Glutamatergic neuron (in vitro differentiated cells): ENCODE results near the gene GUCY1A2. TPM values are rescaled to one million over a fixed set of nuclear protein-coding genes. Genes with fewer than 3 reads are reported as not detected.

Experiments used
- DNase-seq: peaks from one replicate; pipeline ENCODE4 v3.0.0; 2022
- H3K27ac Mint-ChIP-seq: one replicate; pipeline ENCODE4 v1.8.0; 2020; ENCODE audit warnings: mild to moderate bottlenecking, mixed read lengths, inconsistent platforms; ENCODE audit not compliant: unreplicated experiment
- H3K27me3 Mint-ChIP-seq: one replicate; pipeline ENCODE4 v1.8.0; 2020; ENCODE audit warnings: mild to moderate bottlenecking, moderate library complexity, mixed read lengths, inconsistent platforms; ENCODE audit not compliant: unreplicated experiment
- H3K36me3 Mint-ChIP-seq: one replicate; pipeline ENCODE4 v1.8.0; 2020; ENCODE audit warnings: mild to moderate bottlenecking, mixed read lengths, inconsistent platforms; ENCODE audit not compliant: unreplicated experiment
- H3K4me1 Mint-ChIP-seq: one replicate; pipeline ENCODE4 v1.8.0; 2020; ENCODE audit warnings: mild to moderate bottlenecking, low read depth, mixed read lengths, inconsistent platforms; ENCODE audit not compliant: unreplicated experiment
- H3K4me3 Mint-ChIP-seq: one replicate; pipeline ENCODE4 v1.8.0; 2020; ENCODE audit warnings: mild to moderate bottlenecking, mixed read lengths, inconsistent platforms; ENCODE audit not compliant: unreplicated experiment
- H3K9me3 Mint-ChIP-seq: one replicate; pipeline ENCODE4 v1.8.0; 2020; ENCODE audit warnings: mild to moderate bottlenecking, moderate library complexity, mixed read lengths, inconsistent platforms; ENCODE audit not compliant: unreplicated experiment
- total RNA-seq: library from RNA; stranded (reverse); fragmentation: NEBNext Ultra II Directional; extraction: Animal tissue kit (Norgen Biotek cat#: 25700); gene quantifications from one replicate; pipeline ENCODE4 v1.2.1, GENCODE V29; 2021; ENCODE audit not compliant: unreplicated experiment
- TF ChIP-seq, protein P1 (sequence below): fragments of 200-600 bp; sonication (generic); IDR thresholded peaks from one replicate; pipeline ENCODE4 v1.5.0; 2021; ENCODE audit not compliant: partially characterized antibody, unreplicated experiment

Gene GUCY1A2
- total RNA-seq, 1 donor from 2014 or later = 20.3 TPM

GRCh38 chr11:107040433-107041087 lies 22.3 kb upstream of the GUCY1A2 start:
- Mint-ChIP-seq H3K36me3 (no peaks in the 10 kb centered on the region), H3K4me1 (peaks cover 6% of the 10 kb centered on the region), H3K27ac (no peak overlapping the region), H3K27me3 (no peaks in the 10 kb centered on the region), H3K4me3 (no peak overlapping the region), H3K9me3 (no peaks in the 10 kb centered on the region)
- DNase-seq = no peak
- TF ChIP-seq, protein P1, sequence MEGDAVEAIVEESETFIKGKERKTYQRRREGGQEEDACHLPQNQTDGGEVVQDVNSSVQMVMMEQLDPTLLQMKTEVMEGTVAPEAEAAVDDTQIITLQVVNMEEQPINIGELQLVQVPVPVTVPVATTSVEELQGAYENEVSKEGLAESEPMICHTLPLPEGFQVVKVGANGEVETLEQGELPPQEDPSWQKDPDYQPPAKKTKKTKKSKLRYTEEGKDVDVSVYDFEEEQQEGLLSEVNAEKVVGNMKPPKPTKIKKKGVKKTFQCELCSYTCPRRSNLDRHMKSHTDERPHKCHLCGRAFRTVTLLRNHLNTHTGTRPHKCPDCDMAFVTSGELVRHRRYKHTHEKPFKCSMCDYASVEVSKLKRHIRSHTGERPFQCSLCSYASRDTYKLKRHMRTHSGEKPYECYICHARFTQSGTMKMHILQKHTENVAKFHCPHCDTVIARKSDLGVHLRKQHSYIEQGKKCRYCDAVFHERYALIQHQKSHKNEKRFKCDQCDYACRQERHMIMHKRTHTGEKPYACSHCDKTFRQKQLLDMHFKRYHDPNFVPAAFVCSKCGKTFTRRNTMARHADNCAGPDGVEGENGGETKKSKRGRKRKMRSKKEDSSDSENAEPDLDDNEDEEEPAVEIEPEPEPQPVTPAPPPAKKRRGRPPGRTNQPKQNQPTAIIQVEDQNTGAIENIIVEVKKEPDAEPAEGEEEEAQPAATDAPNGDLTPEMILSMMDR = no peak

DNA sequence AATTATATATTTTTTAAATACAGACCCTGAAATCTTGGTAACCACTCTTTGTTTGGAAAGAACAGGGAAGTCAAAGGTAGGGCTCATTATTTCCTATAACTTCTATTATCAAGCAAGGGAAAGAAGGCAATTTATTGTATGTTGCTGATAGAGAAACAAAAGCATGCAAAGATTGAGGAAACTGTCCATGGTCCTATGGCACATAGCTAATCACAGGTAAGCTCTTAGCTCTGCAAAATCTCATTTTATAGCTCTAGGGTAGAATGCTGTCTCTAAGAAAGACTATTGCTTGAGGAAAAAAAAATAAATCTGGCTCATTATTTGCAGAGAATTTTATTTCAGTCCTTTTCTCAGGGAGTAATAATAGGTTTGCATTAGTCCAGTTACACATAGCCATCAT lies 7.4 kb upstream of the GUCY1A2 start:
- H3K4me1 Mint-ChIP-seq = no peaks in the 10 kb centered on the region
- H3K36me3 Mint-ChIP-seq = no peaks in the 10 kb centered on the region
- H3K4me3 Mint-ChIP-seq = no peak overlapping the region
- no peak overlapping the region for H3K27ac Mint-ChIP-seq
- H3K9me3 Mint-ChIP-seq = no peaks in the 10 kb centered on the region
- DNase-seq = no peak
- H3K27me3 Mint-ChIP-seq = peaks cover 4% of the 10 kb centered on the region
- TF ChIP-seq, protein P1 = no peak

- no peak for DNase-seq
- H3K36me3 Mint-ChIP-seq = no peaks in the 10 kb centered on the region
- no peak overlapping the region for H3K27ac Mint-ChIP-seq
Observed at GRCh38 chr11:107020594-107020993, 2.3 kb upstream of the GUCY1A2 start.

GRCh38 chr11:107018902-107019493 lies 722 bp upstream of the GUCY1A2 start:
- peaks cover 14% of the 10 kb centered on the region for H3K27me3 Mint-ChIP-seq
- peak overlapping the region; percentile 64 for H3K27ac Mint-ChIP-seq
- H3K4me1 Mint-ChIP-seq = peaks cover 10% of the 10 kb centered on the region
- peak overlapping the region; percentile 88 for H3K4me3 Mint-ChIP-seq
- no peaks in the 10 kb centered on the region for H3K36me3 Mint-ChIP-seq
- TF ChIP-seq, protein P1 = no peak
- DNase-seq = peak; percentile 64
- peaks cover 4% of the 10 kb centered on the region for H3K9me3 Mint-ChIP-seq

More at GRCh38 chr11:107020594-107020993, 2.3 kb upstream of the GUCY1A2 start:
- Mint-ChIP-seq H3K4me3 (no peak overlapping the region), H3K9me3 (peaks cover 4% of the 10 kb centered on the region), H3K4me1 (peaks cover 8% of the 10 kb centered on the region), H3K27me3 (peaks cover 14% of the 10 kb centered on the region)
- TF ChIP-seq, protein P1 = no peak
